Spleen (tissue), 11 donors: Measurements from ENCODE around the gene JPH2. TPM values are rescaled to one million over a fixed set of nuclear protein-coding genes. Genes with fewer than 3 reads are reported as not detected.

Experiments
- DNase-seq: peaks from one replicate; pipeline ENCODE4 v3.0.0-alpha.2; 2020
- H3K27ac ChIP-seq, 8 donors: fragments of 200-600 bp; sonication (generic) in 7 of 8; 1 replicate in 4 of 8; 2 replicates in 4 of 8; pipeline versions ENCODE4 v1.5.0 to v1.8.0; 2016 to 2021; ENCODE audit warnings: inconsistent platforms in 4 of 8, mild to moderate bottlenecking in 4 of 8, moderate library complexity in 1 of 8
- H3K27me3 ChIP-seq, 7 donors: fragments of 200-600 bp; sonication (generic) in 6 of 7; replicated peaks in 1 of 7; 1 replicate in 4 of 7; 2 replicates in 3 of 7; pipeline versions ENCODE4 v1.5.0 to v1.8.0; 2016 to 2021; ENCODE audit warnings: inconsistent platforms in 3 of 7, mild to moderate bottlenecking in 1 of 7
- H3K36me3 ChIP-seq, 6 donors: fragments of 200-600 bp; sonication (generic) in 5 of 6; 1 replicate in 4 of 6; 2 replicates in 2 of 6; pipeline versions ENCODE4 v1.5.0 to v1.8.0; 2016 to 2021; ENCODE audit warnings: inconsistent platforms in 2 of 6
- H3K4me1 ChIP-seq, 6 donors: fragments of 200-600 bp; sonication (generic) in 5 of 6; 1 replicate in 3 of 6; 2 replicates in 3 of 6; pipeline versions ENCODE4 v1.5.0 to v1.8.0; 2016 to 2021; ENCODE audit warnings: inconsistent platforms in 3 of 6
- H3K4me3 ChIP-seq, 8 donors: fragments of 200-600 bp; sonication (generic) in 7 of 8; 1 replicate in 4 of 8; 2 replicates in 4 of 8; pipeline versions ENCODE4 v1.5.0 to v1.8.0; 2016 to 2021; ENCODE audit warnings: inconsistent platforms in 4 of 8, mild to moderate bottlenecking in 4 of 8, moderate library complexity in 2 of 8
- H3K9me3 ChIP-seq, 8 donors: fragments of 200-600 bp; sonication (generic) in 7 of 8; 1 replicate in 4 of 8; 2 replicates in 4 of 8; pipeline versions ENCODE4 v1.5.0 to v1.8.0; 2016 to 2021; ENCODE audit warnings: inconsistent platforms in 4 of 8
- POLR2A ChIP-seq, 3 donors: fragments of 450-650 bp; IDR thresholded peaks; one replicate each; pipeline ENCODE4 v1.5.1; 2017; ENCODE audit warnings: antibody characterized with exemption in 3 of 3, mild to moderate bottlenecking in 1 of 3
- POLR2AphosphoS5 ChIP-seq, 3 donors: sonication (generic); formaldehyde crosslinking; IDR thresholded peaks; one replicate each; pipeline ENCODE4 v1.5.1; 2017; ENCODE audit warnings: antibody characterized with exemption in 3 of 3
- WGBS, 5 donors: extraction: QIAGEN DNeasy Blood & Tissue Kit in 3 of 5; methylation state at CpG; one replicate each; pipeline versions ENCODE4 v1.1.5 to v1.1.7; 2013 to 2018; 5-methylcytosine and 5-hydroxymethylcytosine counted together
- intact Hi-C: fragments of 100-400 bp; cut with DNase I; formaldehyde crosslinking; loops from one replicate; pipeline ENCODE4 v1.15.0; 2023; ENCODE audit warnings: low total_unique reads
- polyA plus RNA-seq, 3 donors: library from polyadenylated mRNA; stranded (reverse); fragments of 200-250 nt; gene quantifications; one replicate each; pipeline ENCODE4 v1.2.1, GENCODE V29; 2013
- total RNA-seq, 7 donors: library from RNA; depleted of rRNA in 3 of 7; stranded (reverse); fragments of >200 nt in 3 of 7; fragmentation: NEBNext Ultra II Directional in 4 of 7; extraction: Animal tissue kit (Norgen Biotek cat#: 25700) in 4 of 7; gene quantifications; one replicate each; pipeline versions ENCODE4 v1.1.0 to v1.2.1, GENCODE V29; 2016 to 2021
- TF ChIP-seq, protein P1 (sequence below), 11 experiments: fragments of 200-600 bp in 7 of 11; fragments of 450-650 bp in 4 of 11; sonication (generic) in 4 of 11; IDR thresholded peaks in 8 of 11; conservative IDR thresholded peaks in 3 of 11; 1 replicate in 7 of 11; 2 replicates in 4 of 11; pipeline versions ENCODE4 v1.4.0 to v1.8.0; 2016 to 2021; ENCODE audit warnings: antibody characterized with exemption in 11 of 11, inconsistent platforms in 4 of 11, mild to moderate bottlenecking in 1 of 11
- donor health status: healthy with polysubstance abuse.
- donor health status: DM: no; HTN: no; CAD: no; lungs with moderate emphysema.
- donor health status: DM: no; HTN: no; CAD: no.
- donor health status: Bipolar disorder and iron deficiency.
- donor health status: healthy.
- donor health status: DM: no; HTN: no; CAD: no.
- donor health status: DM: yes; HTN: yes; CAD: no.

The JPH2 gene
- total and polyA plus RNA-seq, 10 donors: 0.50 to 4.4 (median 1.3) TPM

DNA sequence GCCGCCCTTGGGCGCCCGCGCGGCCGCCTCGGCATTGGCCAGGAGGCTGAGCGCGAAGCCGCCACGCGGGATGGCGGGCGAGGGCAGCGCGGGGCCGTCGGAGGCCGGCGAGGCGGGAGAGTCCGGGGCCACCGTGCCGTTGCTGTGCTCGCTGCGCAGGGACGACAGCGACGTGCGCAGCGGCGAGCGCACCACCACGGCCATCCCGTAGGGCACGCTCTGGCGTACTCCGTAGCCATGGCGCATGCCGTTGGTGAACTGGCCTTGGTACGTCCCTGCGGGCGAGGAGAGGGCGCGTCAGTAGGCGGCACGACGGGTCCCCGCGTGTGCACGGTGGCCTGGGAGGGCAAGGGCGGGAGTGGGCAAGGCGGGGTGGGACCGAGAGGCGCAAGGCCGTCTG is 26.9 kb downstream of the JPH2 start:
- Histone ChIP-seq H3K4me1 (no peaks in the 10 kb centered on the region), H3K4me3 (no peak overlapping the region), H3K27me3 (peaks cover 0 to 30% (median 0%) of the 10 kb centered on the region in 7 donors), H3K27ac (no peak overlapping the region), H3K36me3 (no peaks in the 10 kb centered on the region), H3K9me3 (no peaks in the 10 kb centered on the region)
- TF ChIP-seq POLR2A (IDR thresholded peaks at IDR 0.05): no peak
- no peak for TF ChIP-seq POLR2AphosphoS5 (IDR thresholded peaks at IDR 0.05)
- TF ChIP-seq, protein P1, sequence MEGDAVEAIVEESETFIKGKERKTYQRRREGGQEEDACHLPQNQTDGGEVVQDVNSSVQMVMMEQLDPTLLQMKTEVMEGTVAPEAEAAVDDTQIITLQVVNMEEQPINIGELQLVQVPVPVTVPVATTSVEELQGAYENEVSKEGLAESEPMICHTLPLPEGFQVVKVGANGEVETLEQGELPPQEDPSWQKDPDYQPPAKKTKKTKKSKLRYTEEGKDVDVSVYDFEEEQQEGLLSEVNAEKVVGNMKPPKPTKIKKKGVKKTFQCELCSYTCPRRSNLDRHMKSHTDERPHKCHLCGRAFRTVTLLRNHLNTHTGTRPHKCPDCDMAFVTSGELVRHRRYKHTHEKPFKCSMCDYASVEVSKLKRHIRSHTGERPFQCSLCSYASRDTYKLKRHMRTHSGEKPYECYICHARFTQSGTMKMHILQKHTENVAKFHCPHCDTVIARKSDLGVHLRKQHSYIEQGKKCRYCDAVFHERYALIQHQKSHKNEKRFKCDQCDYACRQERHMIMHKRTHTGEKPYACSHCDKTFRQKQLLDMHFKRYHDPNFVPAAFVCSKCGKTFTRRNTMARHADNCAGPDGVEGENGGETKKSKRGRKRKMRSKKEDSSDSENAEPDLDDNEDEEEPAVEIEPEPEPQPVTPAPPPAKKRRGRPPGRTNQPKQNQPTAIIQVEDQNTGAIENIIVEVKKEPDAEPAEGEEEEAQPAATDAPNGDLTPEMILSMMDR (IDR thresholded peaks at IDR 0.05 in 8 of 11, conservative IDR thresholded peaks at IDR 0.05 in 3 of 11): no peak
- 59 to 77% (median 68%) methylated on average over 16 to 56 of the region's 56 CpGs for WGBS, 5 donors
- no peak for DNase-seq
- intact Hi-C loops: no loop called here

- no peaks in the 10 kb centered on the region for H3K9me3 ChIP-seq
- WGBS, 5 donors: 76 to 87% (median 79%) methylated on average over 35 to 50 of the region's 50 CpGs
- H3K4me3 ChIP-seq: no peak overlapping the region
- no peaks in the 10 kb centered on the region for H3K4me1 ChIP-seq
- H3K36me3 ChIP-seq: no peaks in the 10 kb centered on the region
- intact Hi-C loops: no loop called here
- no peak overlapping the region for H3K27ac ChIP-seq
- TF ChIP-seq POLR2AphosphoS5 (IDR thresholded peaks at IDR 0.05): no peak
- TF ChIP-seq POLR2A (IDR thresholded peaks at IDR 0.05): no peak
- TF ChIP-seq, protein P1 (IDR thresholded peaks at IDR 0.05 in 8 of 11, conservative IDR thresholded peaks at IDR 0.05 in 3 of 11): no peak
- DNase-seq: no peak
- H3K27me3 ChIP-seq: peaks cover 0 to 30% (median 0%) of the 10 kb centered on the region in 7 donors
Measured at GRCh38 chr20:44159711-44160110, 27.3 kb downstream of the JPH2 start.

- TF ChIP-seq POLR2AphosphoS5 (IDR thresholded peaks at IDR 0.05): no peak
- no peak for TF ChIP-seq POLR2A (IDR thresholded peaks at IDR 0.05)
- TF ChIP-seq, protein P1 (IDR thresholded peaks at IDR 0.05 in 8 of 11, conservative IDR thresholded peaks at IDR 0.05 in 3 of 11): no peak
- Histone ChIP-seq H3K9me3 (no peaks in the 10 kb centered on the region), H3K4me3 (no peak overlapping the region), H3K36me3 (no peaks in the 10 kb centered on the region), H3K27me3 (peaks cover 0 to 30% (median 0%) of the 10 kb centered on the region in 7 donors), H3K4me1 (no peaks in the 10 kb centered on the region), H3K27ac (no peak overlapping the region)
- 77 to 100% (median 88%) methylated on average over 2 of the region's 2 CpGs for WGBS, 5 donors
- intact Hi-C loops: no loop called here
- DNase-seq: no peak
Measured at GRCh38 chr20:44159125-44159524, 27.9 kb downstream of the JPH2 start.

DNA sequence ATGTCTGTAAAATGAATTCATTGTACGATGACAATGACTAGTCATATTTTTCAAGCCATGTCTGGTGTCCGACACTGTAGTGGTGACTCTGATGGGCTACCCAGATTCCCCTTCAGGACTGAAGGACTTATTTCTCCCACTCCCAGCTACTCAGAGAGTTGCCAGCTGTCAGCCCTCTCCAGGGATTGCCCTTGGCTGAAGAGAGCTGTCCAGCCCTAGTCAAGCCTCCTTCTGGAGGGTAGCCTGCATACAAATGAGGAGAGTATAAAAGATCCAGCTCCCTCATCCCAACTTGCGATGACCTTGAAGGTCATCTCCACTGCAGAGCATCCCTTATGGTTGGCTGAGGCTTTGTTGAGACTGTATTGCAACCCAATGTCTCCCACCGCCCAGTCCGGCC is 29.9 kb downstream of the JPH2 start:
- H3K27ac ChIP-seq: no peak overlapping the region
- intact Hi-C loops: no loop called here
- no peaks in the 10 kb centered on the region for H3K4me1 ChIP-seq
- 88 to 97% (median 93%) methylated on average over 5 of the region's 5 CpGs for WGBS, 5 donors
- H3K4me3 ChIP-seq: no peak overlapping the region
- H3K27me3 ChIP-seq: peaks cover 0 to 30% (median 0%) of the 10 kb centered on the region in 7 donors
- no peaks in the 10 kb centered on the region for H3K36me3 ChIP-seq
- TF ChIP-seq, protein P1 (IDR thresholded peaks at IDR 0.05 in 8 of 11, conservative IDR thresholded peaks at IDR 0.05 in 3 of 11): no peak
- TF ChIP-seq POLR2AphosphoS5 (IDR thresholded peaks at IDR 0.05): no peak
- TF ChIP-seq POLR2A (IDR thresholded peaks at IDR 0.05): no peak
- no peaks in the 10 kb centered on the region for H3K9me3 ChIP-seq
- DNase-seq: no peak
